Measurements from ENCODE around the gene MPLKIP. TPM values are rescaled to one million over a fixed set of nuclear protein-coding genes. Genes with fewer than 3 reads are reported as not detected.

MPLKIP gene
- total RNA-seq, 1 experiment from 2014 or later: 79.2 TPM

Other genes starting within 250 kb of the MPLKIP start
- 45.3 and 46.9 TPM in 2 replicates for gene CDK13, start 184.4 kb downstream of the MPLKIP start, total RNA-seq (2014; rRNA removed; shearing (Covaris generic))
- 5.6 and 6.9 TPM in 2 replicates for gene SUGCT, start 383 bp upstream of the MPLKIP start, total RNA-seq (2014; rRNA removed; shearing (Covaris generic))